Measurements from ENCODE around the gene CASK.
"Not testable (repeated sequence)": the region's sequence is repeated elsewhere in the genome, so short reads cannot be mapped to it uniquely, and the experiment has no call there.

Gene CASK

GRCh38 chrX:41688156-41688555 lies 235.2 kb downstream of the CASK start:
- DNase-seq: no peak

- no peak for DNase-seq
These were observed 236.6 kb downstream of the CASK start for GRCh38 chrX:41686788-41687187.

GRCh38 chrX:41684940-41685339 lies 238.4 kb downstream of the CASK start:
- no peak for DNase-seq

- no peak for DNase-seq
These were observed 239.2 kb downstream of the CASK start for GRCh38 chrX:41684138-41684537.

- no peak for DNase-seq
These were observed 245.9 kb downstream of the CASK start for GRCh38 chrX:41677183-41678060.

GRCh38 chrX:41676361-41676760 lies 247.0 kb downstream of the CASK start:
- not testable (repeated sequence) for DNase-seq

- no peak for DNase-seq
These were observed 250.7 kb downstream of the CASK start for GRCh38 chrX:41672643-41673042.

GRCh38 chrX:41671082-41671481 lies 252.3 kb downstream of the CASK start:
- no peak for DNase-seq

- DNase-seq: no peak
These were observed 253.2 kb downstream of the CASK start for GRCh38 chrX:41670112-41670511.

- DNase-seq: no peak
These were observed 255.7 kb downstream of the CASK start for GRCh38 chrX:41667631-41668030.

- no peak for DNase-seq
These were observed 257.1 kb downstream of the CASK start for GRCh38 chrX:41666251-41666650.

- DNase-seq: no peak
These were observed 257.7 kb downstream of the CASK start for GRCh38 chrX:41665686-41666085.

GRCh38 chrX:41664908-41665307 lies 258.4 kb downstream of the CASK start:
- no peak for DNase-seq

GRCh38 chrX:41664375-41664901 lies 258.9 kb downstream of the CASK start:
- no peak for DNase-seq

- no peak for DNase-seq
These were observed 261.8 kb downstream of the CASK start for GRCh38 chrX:41661366-41662095.

- DNase-seq: no peak
These were observed 267.7 kb downstream of the CASK start for GRCh38 chrX:41655631-41656030.

GRCh38 chrX:41655101-41655500 lies 268.3 kb downstream of the CASK start:
- no peak for DNase-seq

- no peak for DNase-seq
These were observed 270.2 kb downstream of the CASK start for GRCh38 chrX:41653125-41653524.

GRCh38 chrX:41646201-41646600 lies 277.2 kb downstream of the CASK start:
- DNase-seq: not testable (repeated sequence)

GRCh38 chrX:41634284-41634683 lies 289.1 kb downstream of the CASK start:
- DNase-seq: no peak

- no peak for DNase-seq
These were observed 293.3 kb downstream of the CASK start for GRCh38 chrX:41630091-41630490.

GRCh38 chrX:41629539-41629938 lies 293.8 kb downstream of the CASK start:
- DNase-seq: no peak

- DNase-seq: no peak
These were observed 302.1 kb downstream of the CASK start for GRCh38 chrX:41621222-41621723.

GRCh38 chrX:41619221-41619620 lies 304.1 kb downstream of the CASK start:
- no peak for DNase-seq

Measured in stimulated activated CD4-positive, alpha-beta T cell treated with anti-CD3 and anti-CD28 coated beads, Interleukin-4, amount 100 ng/mL, for 4 hours (primary cell).